HUDEP-2 (cell line): ENCODE measurements around the gene TNFRSF13B.
"Not testable (repeated sequence)": the region's sequence is repeated elsewhere in the genome, so short reads cannot be mapped to it uniquely, and the experiment has no call there.

Experiments
- DNase-seq, 76 experiments: peaks; one replicate each; lab custom pipeline; 2025; ENCODE audit not compliant: unreplicated experiment in 76 of 76; lab: John Stamatoyannopoulos, UW

Gene TNFRSF13B

GRCh38 chr17:16968786-16969185 is 3.1 kb downstream of the TNFRSF13B start:
- DNase-seq, result no peak

GRCh38 chr17:16962804-16963203 is 9.1 kb downstream of the TNFRSF13B start:
- DNase-seq, result peak in 4 of 76 experiments; percentile 2 to 10 (median 6)

GRCh38 chr17:16961792-16962191 is 10.1 kb downstream of the TNFRSF13B start:
- DNase-seq, result no peak

GRCh38 chr17:16961022-16961421 is 10.9 kb downstream of the TNFRSF13B start:
- not testable (repeated sequence) for DNase-seq

GRCh38 chr17:16955011-16955410 is 16.9 kb downstream of the TNFRSF13B start:
- DNase-seq, result not testable (repeated sequence)

GRCh38 chr17:16954521-16954920 is 17.4 kb downstream of the TNFRSF13B start:
- DNase-seq, result no peak

- DNase-seq, result no peak
Observed at GRCh38 chr17:16953841-16954240, 18.1 kb downstream of the TNFRSF13B start.

- DNase-seq, result no peak
Observed at GRCh38 chr17:16953347-16953746, 18.6 kb downstream of the TNFRSF13B start.

GRCh38 chr17:16952401-16952800 is 19.5 kb downstream of the TNFRSF13B start:
- DNase-seq, result no peak

- DNase-seq, result no peak
Observed at GRCh38 chr17:16950488-16950887, 21.4 kb downstream of the TNFRSF13B start.

- DNase-seq, result no peak
Observed at GRCh38 chr17:16948587-16949376, 23.1 kb downstream of the TNFRSF13B start.

GRCh38 chr17:16947470-16947869 is 24.4 kb downstream of the TNFRSF13B start:
- no peak for DNase-seq

- DNase-seq, result peak in 1 of 76 experiments; percentile 2
Observed at GRCh38 chr17:16945663-16946218, 26.2 kb downstream of the TNFRSF13B start.

- DNase-seq, result no peak
Observed at GRCh38 chr17:16945136-16945482, 26.8 kb downstream of the TNFRSF13B start.

- DNase-seq, result no peak
Observed at GRCh38 chr17:16944334-16945135, 27.4 kb downstream of the TNFRSF13B start.

GRCh38 chr17:16943541-16944333 is 28.2 kb downstream of the TNFRSF13B start:
- no peak for DNase-seq

- no peak for DNase-seq
Observed at GRCh38 chr17:16943032-16943352, 28.9 kb downstream of the TNFRSF13B start.

GRCh38 chr17:16942141-16943031 is 29.5 kb downstream of the TNFRSF13B start:
- DNase-seq, result no peak

- DNase-seq, result no peak
Observed at GRCh38 chr17:16941072-16942036, 30.6 kb downstream of the TNFRSF13B start.
